CD4-positive, alpha-beta T cell treated with Interferon gamma for 1 hour (primary cell): Measurements from ENCODE around the gene MARCHF9.
A peak's percentile ranks its signal among the peaks of the same experiment; 100 is the strongest.

Source experiments
- DNase-seq: peaks from one replicate; pipeline ENCODE4 v3.0.0-alpha.2; 2020

The MARCHF9 gene

DNA sequence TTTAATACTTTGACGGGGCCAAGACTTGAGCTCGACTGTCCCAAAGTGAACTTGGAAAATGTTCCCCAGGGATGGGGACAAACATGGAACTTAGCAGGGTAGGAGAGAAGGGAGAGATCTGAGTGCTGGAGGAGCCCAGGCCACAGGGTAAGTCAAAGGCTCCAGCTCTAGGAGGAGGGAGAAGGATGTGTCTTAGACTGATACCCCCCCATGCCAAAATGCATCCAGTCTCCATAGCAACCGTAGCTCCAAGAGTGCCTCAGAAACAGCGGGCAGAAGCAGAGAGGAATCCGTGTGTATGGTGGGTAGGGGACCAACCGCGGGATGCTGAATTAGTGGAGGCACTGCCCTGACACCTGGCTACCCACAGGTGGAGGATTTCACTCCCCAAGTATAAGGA lies 15.5 kb upstream of the MARCHF9 start:
- DNase-seq = no peak

DNA sequence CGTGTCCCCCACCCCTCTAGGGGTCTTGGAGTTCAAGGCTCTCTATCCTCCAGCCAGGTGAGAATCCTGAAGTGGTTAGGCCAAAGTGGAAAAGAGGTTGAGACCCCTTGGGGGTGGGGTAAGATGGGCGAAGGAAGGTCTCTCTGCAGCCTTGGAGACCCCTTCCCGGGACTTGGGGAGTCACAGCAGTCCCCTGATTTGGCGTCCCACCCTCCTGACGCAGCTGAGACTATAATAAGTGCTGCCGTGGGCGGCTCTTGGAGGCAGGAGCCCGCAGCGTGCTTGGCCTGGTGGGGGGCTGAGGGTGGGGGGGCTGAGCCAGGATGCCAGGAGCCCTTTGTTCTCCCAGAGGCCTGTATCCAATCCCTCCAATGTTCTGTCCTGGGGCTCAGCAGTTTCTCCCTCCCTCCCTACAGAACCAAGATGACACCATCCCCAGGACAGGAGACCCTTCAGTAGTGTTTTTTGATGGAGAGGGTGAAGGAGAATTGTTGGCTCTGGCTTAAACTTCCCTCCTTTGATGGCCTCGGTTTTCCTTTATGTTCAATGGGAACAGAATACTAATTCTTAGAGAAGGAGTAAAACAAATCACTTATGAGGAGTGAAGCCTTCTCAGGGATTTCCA lies 14.9 kb upstream of the MARCHF9 start:
- no peak for DNase-seq

DNA sequence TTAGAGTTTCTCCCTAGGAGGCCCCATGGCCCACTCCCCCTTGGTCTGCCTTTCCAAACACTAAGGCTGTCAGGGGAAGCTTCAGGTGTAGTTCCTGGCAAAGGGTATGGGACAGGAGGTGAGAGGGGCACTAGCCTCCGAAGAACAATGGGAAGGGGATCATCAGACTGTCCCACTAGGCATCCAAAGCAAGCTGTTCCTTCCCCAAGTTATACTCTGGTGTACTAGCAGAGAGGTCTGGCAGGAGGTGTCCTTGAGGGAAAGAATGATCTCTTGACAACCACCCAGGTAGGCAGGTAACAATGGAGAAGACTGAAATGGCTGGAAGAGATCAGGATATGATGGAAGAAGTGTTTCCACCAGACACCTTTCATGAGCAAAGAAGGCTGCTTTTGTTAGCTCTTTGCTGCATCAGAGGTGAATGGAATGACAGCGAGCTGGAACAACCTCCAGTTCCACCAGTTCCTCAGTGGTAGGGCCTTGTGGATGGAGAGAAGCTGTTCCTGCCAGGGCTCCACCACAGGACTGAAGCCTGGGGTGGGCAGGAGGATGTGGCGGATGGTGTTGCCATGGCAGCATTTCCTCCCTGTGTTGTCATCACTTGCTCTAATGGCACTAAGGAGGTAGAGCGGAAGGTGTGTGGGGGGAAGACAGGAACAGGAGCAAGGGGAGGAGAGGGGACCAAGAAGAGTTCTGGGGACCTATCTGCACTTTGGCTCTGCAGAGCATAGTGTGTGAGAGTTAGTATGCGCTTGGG lies 14.1 kb upstream of the MARCHF9 start:
- DNase-seq = peak; percentile 85

- no peak for DNase-seq
These were observed 13.5 kb upstream of the MARCHF9 start for GRCh38 chr12:57741413-57741789.

DNA sequence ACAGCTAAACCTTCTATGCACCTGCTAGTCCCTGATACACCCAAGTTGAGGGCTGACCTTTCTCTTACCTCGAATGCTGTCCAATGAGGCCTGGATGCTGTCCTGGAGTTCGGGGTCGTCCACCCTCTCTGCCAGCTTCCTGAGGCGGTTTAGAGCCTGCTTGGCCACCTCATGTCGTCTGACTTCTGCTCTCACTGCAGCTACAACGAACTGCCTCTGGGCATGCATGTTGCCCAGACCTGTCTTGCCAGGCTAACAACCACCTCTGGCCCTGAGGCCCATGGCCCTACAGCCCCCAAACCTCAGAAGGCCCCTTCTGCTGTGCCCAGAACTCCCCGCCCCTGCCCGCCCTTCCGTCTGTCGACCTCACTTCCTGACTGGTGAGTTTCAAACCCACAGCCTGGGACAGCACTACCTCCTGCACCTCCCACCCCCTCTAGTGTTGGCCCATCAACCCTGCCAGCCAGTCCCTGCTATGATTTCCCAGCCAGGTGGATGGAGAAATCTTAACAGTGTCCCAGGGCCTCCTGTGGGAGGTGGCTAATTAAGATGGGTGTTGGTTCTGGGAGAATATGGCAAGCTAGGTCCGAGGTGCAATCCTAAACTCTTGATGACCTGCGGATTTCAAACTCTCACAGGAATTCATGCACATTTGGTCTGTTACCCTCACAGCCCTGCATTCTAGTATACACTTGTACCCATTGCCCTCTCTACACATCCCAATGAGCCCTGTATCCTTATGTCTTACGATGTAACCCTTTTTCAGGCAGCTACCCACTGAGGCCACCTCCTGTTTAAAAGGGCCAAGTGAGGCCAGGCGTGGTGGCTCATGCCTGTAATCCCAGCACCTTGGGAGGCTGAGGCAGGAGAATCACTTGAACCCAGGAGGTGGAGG lies 12.8 kb upstream of the MARCHF9 start:
- peak; percentile 85 for DNase-seq

GRCh38 chr12:57743769-57744168 lies 11.1 kb upstream of the MARCHF9 start:
- no peak for DNase-seq

- peak; percentile 86 for DNase-seq
These were observed 10.6 kb upstream of the MARCHF9 start for GRCh38 chr12:57744194-57744776.

DNA sequence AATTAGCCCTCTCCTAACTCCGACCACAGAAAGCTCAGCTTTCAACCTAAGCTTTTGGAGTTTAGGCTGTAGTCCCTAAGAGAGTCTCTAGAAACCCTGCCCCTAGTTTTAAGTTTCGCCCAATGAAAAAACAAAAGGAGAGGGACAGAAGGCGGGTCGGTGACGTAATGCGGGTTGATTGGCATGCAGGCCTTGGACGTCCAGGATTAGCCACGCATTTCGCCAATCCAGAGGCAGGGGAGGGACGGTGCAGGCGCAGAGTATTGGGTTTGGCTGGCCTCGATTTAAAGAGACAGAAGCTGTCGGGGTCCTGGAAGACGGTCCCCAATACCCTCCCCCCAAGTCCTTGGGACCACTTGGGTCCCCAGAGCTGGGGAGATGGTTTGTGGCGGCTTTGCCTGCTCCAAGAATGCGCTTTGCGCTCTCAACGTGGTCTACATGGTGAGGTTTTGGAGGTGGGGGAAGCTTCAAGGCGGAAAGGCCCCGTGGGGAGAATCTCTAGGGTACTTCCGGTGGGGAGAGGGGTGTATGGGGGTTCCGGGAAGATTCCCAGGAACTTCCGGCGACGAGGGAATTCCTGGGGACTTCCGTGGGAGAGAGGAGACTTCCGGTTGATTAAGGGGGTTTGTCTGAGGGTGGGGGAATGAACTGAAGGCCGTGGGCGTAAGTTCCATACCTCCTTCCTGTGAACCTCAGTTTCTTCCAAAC lies 10.0 kb upstream of the MARCHF9 start, which contains the start of gene TSPAN31:
Gene TSPAN31 (plus strand): TSS at position 263 of the 708 bp plus-strand sequence. CDS start 116 bp downstream, at position 379.
- DNase-seq = peak; percentile 97

DNA sequence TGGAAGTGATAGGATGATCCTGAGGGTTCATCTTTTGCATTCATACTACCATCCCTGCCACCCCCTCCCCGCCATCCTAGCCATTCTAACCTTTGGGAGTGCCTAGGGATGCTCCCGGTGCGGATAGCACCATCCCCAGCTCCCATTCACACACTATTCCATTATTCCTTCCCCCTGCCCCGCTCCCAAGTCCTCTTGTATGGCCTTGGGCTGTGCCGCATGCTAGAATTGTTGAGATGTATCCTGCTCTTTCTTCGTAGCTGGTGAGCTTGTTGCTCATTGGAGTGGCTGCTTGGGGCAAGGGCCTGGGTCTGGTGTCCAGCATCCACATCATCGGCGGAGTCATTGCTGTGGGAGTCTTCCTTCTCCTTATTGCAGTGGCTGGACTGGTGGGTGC lies 9.4 kb upstream of the MARCHF9 start:
- DNase-seq = no peak

DNA sequence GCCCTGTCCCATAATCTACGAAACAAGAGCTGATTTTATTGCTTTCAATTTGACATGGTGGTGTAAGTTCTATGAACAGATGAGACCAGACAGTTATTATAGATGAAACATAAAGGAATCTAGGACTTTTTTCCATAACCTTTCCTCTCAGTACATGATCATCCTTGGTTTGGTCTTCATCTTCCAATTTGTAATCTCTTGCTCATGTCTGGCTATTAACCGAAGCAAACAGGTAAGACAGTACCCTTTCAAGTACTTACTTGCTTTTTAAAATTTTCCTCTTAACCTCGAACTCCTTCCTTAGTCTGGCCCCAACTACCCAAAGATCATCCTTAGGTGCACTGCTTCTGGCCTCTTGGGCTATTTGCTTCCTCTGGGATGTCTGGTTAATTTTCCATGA lies 8.9 kb upstream of the MARCHF9 start:
- DNase-seq = no peak

GRCh38 chr12:57749061-57749460 lies 5.8 kb upstream of the MARCHF9 start:
- DNase-seq = no peak

- no peak for DNase-seq
These were observed 4.1 kb upstream of the MARCHF9 start for GRCh38 chr12:57750561-57751431.

DNA sequence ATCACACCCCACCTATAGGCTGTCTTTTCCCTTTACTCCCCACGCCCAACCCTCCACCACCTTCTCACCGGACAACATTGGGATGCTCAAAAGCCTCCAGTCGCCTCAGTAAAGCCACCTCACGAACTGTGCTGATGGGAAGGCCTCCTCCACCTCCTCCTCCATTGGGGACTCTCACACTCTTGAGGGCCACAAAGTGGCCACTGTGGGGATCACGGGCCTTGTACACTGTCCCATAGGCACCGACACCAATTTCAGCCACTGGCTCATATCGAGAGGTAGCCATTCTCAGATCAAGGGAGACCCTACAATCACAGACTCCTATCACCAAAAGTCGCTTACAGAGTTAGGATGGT lies 3.5 kb upstream of the MARCHF9 start:
- no peak for DNase-seq

DNA sequence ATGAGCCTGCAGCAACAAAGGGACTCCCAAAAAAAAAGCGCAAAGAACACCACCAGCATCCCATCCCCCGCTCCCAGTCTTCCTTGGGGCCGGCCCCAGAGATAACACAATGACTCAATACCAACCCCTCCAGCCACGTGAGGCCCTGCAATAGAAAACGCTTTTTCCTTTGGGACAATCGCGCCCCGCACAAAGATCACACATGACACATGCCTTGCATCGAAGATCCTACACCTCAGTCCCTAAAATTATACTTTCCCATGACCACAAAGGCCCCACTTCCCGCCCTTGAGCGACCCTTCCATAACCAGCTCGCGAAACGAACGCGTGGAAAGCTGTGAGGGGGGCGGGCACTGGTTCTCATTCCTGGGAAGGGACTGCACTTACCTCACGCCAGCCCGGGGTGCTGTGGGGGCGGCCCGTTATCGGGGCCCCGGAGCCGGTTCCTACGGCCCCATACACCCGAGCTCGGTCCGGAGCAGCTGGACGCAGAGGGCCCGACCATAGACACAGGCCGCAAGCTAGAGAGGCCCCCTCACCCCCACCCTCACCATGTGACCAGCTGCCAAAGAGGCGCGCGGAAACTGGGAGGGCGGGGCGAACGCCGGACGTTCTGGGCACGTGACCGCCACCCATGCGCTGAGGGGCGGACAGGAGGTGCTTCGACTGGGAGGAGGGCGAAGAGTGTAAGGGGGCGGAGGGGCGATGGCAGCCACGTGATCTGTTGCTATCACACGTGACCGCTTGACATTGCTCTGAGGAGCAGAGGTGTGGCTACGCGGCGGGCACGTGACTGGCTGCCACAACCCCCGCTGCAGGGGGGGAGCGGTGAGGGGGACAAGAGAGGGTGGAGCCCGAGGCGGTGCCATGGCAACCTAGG lies 2.9 kb upstream of the MARCHF9 start, which contains the start of gene CDK4:
Gene CDK4 (minus strand): TSS at position 523 of the 880 bp plus-strand sequence. CDS start 593 bp downstream, outside the sequence.
- DNase-seq = peak; percentile 100

- no peak for DNase-seq
These were observed 2.3 kb upstream of the MARCHF9 start for GRCh38 chr12:57752668-57753000.

DNA sequence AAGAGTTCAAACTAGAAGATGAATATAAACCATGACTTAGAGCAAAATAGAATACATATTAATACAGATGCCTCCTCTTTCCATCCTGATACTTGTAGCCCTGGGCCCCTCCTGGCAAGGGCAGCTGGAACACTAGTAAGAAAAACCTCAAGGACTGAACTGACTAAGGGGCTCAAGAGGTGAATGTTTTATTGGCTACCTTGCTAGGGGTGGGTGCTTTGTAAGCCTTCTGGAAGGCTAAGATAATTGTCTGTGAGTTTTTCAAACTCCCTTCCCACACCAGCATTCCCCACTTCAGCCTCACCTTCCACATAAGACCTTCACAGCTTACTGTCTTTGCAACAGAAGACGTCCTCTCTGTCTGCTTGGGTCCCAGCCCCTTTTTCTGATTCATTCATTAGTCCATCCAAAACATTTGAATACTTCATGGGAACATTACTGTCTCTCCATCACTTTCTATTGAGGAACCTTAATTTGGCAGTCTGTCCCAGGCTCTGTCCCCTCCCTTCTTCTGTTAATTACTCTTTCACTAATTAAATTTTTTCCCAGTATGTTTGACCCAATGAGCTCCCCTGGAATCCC lies 1.1 kb upstream of the MARCHF9 start:
- DNase-seq = no peak

DNA sequence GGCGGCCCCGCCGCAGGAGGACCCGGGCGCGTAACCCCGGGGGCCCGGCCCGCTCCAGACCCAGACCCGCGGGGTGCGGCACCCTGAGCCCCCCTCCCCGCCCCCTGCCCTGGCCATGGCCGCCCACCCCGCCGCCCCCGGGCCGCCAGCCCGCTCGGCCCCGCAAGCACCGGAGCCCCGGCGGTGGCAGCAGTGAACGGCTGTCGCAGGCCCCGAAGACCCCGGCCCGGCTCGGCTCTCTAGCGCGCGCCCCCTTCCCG lies 221 bp downstream of the MARCHF9 start:
- no peak for DNase-seq

GRCh38 chr12:57755454-57756372 lies 810 bp downstream of the MARCHF9 start:
- DNase-seq = peak; percentile 38
